ENCODE results near the gene MED16.
"Not testable (repeated sequence)": the region's sequence is repeated elsewhere in the genome, so short reads cannot be mapped to it uniquely, and the experiment has no call there.

The MED16 gene

DNA sequence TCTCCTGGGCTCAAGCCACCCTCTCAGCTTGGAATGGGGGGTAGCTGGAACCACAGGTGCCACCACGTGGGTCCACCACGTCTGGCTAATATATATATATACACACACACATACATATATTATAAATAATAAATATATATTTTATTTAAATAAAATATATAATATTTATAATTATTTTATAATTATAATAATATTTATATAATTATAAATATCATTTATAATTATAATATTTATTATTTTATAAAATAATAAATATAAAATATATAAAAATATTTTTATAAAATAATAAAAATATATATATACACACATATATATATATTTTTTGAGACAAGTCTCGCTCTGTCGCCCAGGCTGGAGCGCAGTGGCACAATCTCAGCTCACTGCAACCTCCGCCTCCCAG lies 38.4 kb downstream of the MED16 start:
- H2AFZ ChIP-seq (ENCODE audit: low read length): no peak overlapping the region
- TF ChIP-seq, protein P1, sequence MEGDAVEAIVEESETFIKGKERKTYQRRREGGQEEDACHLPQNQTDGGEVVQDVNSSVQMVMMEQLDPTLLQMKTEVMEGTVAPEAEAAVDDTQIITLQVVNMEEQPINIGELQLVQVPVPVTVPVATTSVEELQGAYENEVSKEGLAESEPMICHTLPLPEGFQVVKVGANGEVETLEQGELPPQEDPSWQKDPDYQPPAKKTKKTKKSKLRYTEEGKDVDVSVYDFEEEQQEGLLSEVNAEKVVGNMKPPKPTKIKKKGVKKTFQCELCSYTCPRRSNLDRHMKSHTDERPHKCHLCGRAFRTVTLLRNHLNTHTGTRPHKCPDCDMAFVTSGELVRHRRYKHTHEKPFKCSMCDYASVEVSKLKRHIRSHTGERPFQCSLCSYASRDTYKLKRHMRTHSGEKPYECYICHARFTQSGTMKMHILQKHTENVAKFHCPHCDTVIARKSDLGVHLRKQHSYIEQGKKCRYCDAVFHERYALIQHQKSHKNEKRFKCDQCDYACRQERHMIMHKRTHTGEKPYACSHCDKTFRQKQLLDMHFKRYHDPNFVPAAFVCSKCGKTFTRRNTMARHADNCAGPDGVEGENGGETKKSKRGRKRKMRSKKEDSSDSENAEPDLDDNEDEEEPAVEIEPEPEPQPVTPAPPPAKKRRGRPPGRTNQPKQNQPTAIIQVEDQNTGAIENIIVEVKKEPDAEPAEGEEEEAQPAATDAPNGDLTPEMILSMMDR (conservative IDR thresholded peaks at IDR 0.05; ENCODE audit: low read length): no peak
- no peak for TF ChIP-seq EZH2phosphoT487 (IDR thresholded peaks at IDR 0.05; ENCODE audit: borderline replicate concordance)
- H3F3A ChIP-seq (ENCODE audit: low read depth): no peaks in the 10 kb centered on the region
- H3K4me3 ChIP-seq (ENCODE audit: low read length, poor library complexity, severe bottlenecking): no peak overlapping the region
- H3K79me2 ChIP-seq (ENCODE audit: insufficient read depth, low read length): no peaks in the 10 kb centered on the region
- no peaks in the 10 kb centered on the region for H3K9me2 ChIP-seq (replicated peaks; ENCODE audit: low read depth, low read length)
- H3K27me3 ChIP-seq (ENCODE audit: insufficient read depth, low read length, poor library complexity, severe bottlenecking): no peaks in the 10 kb centered on the region
- H3K4me2 ChIP-seq (ENCODE audit: low read depth, low read length, poor library complexity, severe bottlenecking): no peak overlapping the region
- H4K20me1 ChIP-seq (ENCODE audit: insufficient read depth, low read length, poor library complexity, severe bottlenecking): no peaks in the 10 kb centered on the region
- no peak overlapping the region for H3K9ac ChIP-seq (ENCODE audit: low read depth, low read length, poor library complexity, severe bottlenecking)
- H3K36me3 ChIP-seq (ENCODE audit: insufficient read depth, low read length): no peaks in the 10 kb centered on the region
- H3K4me1 ChIP-seq (ENCODE audit: insufficient read depth, low read length, poor library complexity, severe bottlenecking): no peaks in the 10 kb centered on the region
- H3K9me3 ChIP-seq (ENCODE audit: insufficient read depth, low read depth, low read length): no peaks in the 10 kb centered on the region

GRCh38 chr19:853614-854220 lies 39.3 kb downstream of the MED16 start:
- not testable (repeated sequence) for H4K20me1 ChIP-seq (ENCODE audit: insufficient read depth, low read length, poor library complexity, severe bottlenecking); H3K79me2 ChIP-seq (ENCODE audit: insufficient read depth, low read length); H3K27me3 ChIP-seq (ENCODE audit: insufficient read depth, low read length, poor library complexity, severe bottlenecking); H2AFZ ChIP-seq (ENCODE audit: low read length); H3K9ac ChIP-seq (ENCODE audit: low read depth, low read length, poor library complexity, severe bottlenecking); H3K36me3 ChIP-seq (ENCODE audit: insufficient read depth, low read length); H3K4me2 ChIP-seq (ENCODE audit: low read depth, low read length, poor library complexity, severe bottlenecking); H3K9me3 ChIP-seq (ENCODE audit: insufficient read depth, low read depth, low read length); H3K4me1 ChIP-seq (ENCODE audit: insufficient read depth, low read length, poor library complexity, severe bottlenecking); H3K9me2 ChIP-seq (replicated peaks; ENCODE audit: low read depth, low read length); H3F3A ChIP-seq (ENCODE audit: low read depth); H3K4me3 ChIP-seq (ENCODE audit: low read length, poor library complexity, severe bottlenecking)

DNA sequence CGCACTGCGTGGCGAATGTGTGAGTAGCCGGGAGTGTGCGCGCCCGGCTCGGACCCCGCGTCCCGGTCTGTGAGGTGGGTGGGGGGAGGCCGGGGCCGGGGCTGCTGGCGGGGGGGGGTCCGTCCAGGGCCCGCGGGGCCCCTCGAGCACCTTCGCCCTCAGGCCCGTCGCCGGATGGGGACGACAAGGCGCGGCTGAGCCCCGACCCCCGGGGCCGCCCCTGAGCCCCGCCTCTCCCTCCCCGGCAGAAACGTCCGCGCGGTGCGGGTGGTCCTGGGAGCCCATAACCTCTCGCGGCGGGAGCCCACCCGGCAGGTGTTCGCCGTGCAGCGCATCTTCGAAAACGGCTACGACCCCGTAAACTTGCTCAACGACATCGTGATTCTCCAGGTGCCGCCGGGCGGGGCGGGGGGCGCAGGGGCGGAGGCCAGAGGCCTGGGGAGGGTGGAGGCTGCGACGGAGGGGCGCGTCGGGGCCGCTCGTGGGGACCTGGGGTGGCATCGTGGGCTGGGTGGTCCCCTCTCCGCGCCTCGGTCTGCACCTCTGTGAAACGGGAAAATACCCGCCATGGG lies 39.9 kb downstream of the MED16 start:
- no peak overlapping the region for H3K4me2 ChIP-seq (ENCODE audit: low read depth, low read length, poor library complexity, severe bottlenecking)
- no peaks in the 10 kb centered on the region for H3F3A ChIP-seq (ENCODE audit: low read depth)
- H2AFZ ChIP-seq (ENCODE audit: low read length): no peak overlapping the region
- no peak overlapping the region for H3K4me3 ChIP-seq (ENCODE audit: low read length, poor library complexity, severe bottlenecking)
- no peaks in the 10 kb centered on the region for H3K27me3 ChIP-seq (ENCODE audit: insufficient read depth, low read length, poor library complexity, severe bottlenecking)
- no peak overlapping the region for H3K9ac ChIP-seq (ENCODE audit: low read depth, low read length, poor library complexity, severe bottlenecking)
- no peaks in the 10 kb centered on the region for H3K4me1 ChIP-seq (ENCODE audit: insufficient read depth, low read length, poor library complexity, severe bottlenecking)
- no peaks in the 10 kb centered on the region for H3K79me2 ChIP-seq (ENCODE audit: insufficient read depth, low read length)
- no peaks in the 10 kb centered on the region for H3K36me3 ChIP-seq (ENCODE audit: insufficient read depth, low read length)
- H4K20me1 ChIP-seq (ENCODE audit: insufficient read depth, low read length, poor library complexity, severe bottlenecking): no peaks in the 10 kb centered on the region
- TF ChIP-seq EZH2phosphoT487 (IDR thresholded peaks at IDR 0.05; ENCODE audit: borderline replicate concordance): no peak
- TF ChIP-seq, protein P1 (conservative IDR thresholded peaks at IDR 0.05; ENCODE audit: low read length): no peak
- H3K9me2 ChIP-seq (replicated peaks; ENCODE audit: low read depth, low read length): no peaks in the 10 kb centered on the region
- no peaks in the 10 kb centered on the region for H3K9me3 ChIP-seq (ENCODE audit: insufficient read depth, low read depth, low read length)
